ENCODE data around the gene PLEKHA1.

- TF ChIP-seq POLR2A (IDR thresholded peaks at IDR 0.05; ENCODE audit: low read length): no peak
- no peak for TF ChIP-seq GATA1 (IDR thresholded peaks at IDR 0.05; ENCODE audit: low read depth, low read length)
Measured at GRCh38 chr10:122421054-122421625, 46.6 kb downstream of the PLEKHA1 start.

Measured in erythroblast (primary cell).